ENCODE data around the gene ZNF584.
"Not testable (repeated sequence)": the region's sequence is repeated elsewhere in the genome, so short reads cannot be mapped to it uniquely, and the experiment has no call there.

ZNF584 gene

DNA sequence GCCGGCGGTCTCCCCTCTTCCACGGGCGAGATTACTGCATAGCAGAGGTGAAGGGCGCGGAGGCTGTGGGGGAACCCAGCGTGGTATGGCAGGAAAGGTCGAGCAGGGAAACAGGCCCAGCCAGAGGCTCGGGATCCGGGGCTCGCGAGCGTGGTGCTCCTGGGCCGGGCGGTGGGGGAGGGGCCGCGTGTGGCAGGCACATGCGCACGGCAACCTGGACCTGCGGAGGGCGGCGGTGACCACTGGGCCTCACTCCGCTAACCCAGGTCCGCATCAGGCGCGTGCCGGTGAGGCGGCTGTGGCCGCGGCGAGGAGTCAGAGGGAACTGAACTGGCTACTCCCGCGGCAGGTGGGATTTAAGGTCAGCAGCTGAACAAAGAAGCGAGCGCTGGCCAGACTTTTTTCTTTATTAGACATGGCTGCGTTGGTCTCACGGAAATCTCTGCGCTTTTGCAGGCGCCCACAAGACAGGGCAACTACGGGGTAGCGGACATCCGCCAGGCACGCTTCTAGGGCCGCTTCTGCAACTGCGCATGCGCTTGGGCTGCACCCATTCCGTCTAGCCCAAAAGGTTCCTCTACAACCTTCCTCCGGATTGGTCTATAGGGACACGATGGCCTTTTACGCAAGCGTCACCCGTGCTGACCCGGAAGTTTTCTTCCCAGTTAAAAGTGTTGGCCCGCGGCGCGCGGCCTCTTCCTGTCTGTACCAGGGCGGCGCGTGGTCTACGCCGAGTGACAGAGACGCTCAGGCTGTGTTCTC, 21.7 kb upstream of the ZNF584 start, which contains the start of gene RPS5:
Gene RPS5, plus strand, starts transcription at position 694 of the 762 bp plus-strand sequence. CDS start 869 bp downstream, outside the sequence.
- DNase-seq = peak; percentile 99

DNA sequence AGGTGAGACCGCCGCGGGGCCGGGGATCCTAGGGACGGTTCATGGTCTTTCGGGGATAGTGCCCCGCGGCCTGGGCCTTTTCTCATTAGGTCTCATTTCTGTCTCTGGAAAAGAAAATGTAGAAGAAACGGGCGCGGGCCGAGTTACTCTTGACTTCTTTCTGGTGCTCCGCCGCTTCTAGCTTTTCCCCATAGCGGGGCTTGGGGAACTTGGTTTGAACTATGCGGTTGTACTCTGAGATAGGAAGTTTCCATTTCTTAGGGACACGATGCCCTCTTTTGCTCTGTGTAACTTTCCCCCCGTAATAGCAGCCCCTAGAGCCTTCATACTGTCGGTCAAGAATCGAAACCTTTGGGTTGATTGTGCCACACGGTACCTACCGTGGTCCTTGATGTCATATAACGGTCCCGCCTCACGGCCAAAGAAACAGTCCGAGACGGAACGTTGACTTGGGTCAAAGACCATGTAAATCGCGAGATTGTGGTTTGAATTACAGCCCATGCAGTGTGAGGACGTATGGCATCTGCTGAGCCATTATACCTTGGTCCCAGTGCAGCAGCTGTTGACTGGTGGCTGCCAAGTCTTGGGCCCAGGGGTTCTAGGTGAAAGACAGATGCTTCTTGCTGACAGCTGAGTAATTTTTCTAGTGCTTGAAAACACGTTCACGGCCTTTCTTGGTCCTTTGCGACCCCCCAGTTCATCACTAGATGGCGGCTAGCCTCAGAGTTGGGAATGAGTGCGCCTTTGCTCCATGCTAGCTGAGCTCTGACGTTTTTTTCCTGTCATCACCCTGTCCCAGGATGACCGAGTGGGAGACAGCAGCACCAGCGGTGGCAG, 20.9 kb upstream of the ZNF584 start:
- peak; percentile 15 for DNase-seq

DNA sequence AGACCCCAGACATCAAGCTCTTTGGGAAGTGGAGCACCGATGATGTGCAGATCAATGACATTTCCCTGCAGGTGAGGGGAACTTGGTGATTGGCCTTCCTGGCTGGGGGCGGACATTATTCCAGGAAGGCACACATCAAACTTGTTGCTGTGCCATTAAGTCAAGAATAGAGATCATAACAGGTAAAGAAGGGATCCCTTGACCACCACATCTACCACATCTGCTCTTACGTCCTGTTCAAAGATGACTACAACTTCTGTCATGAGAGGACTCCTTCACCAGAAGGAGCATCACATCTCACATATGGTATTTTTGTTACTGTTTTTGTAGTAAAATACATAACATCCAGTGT, 20.3 kb upstream of the ZNF584 start:
- DNase-seq = no peak

DNA sequence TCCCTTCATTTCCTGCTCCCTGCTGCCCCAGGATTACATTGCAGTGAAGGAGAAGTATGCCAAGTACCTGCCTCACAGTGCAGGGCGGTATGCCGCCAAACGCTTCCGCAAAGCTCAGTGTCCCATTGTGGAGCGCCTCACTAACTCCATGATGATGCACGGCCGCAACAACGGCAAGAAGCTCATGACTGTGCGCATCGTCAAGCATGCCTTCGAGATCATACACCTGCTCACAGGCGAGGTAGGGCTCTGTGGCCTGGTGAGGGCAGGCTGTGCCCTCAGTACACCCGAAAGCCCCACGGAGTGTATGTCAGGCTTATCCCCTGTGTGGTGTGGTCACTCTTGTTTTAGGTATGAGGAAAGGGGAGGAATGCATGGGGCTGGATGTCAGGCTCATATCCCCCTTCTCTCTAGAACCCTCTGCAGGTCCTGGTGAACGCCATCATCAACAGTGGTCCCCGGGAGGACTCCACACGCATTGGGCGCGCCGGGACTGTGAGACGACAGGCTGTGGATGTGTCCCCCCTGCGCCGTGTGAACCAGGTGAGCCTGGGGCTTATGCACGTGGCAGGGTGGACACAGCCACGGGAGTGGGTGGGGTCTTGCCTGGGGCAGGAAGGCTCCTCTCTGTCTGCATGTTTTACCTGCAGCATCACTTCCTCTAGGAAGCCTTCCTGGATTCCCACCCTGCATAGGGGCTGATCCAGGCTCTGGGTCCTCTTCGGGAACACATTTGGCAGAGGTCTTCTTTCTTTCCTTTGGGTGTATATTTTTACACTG, 15.3 kb upstream of the ZNF584 start:
- no peak for DNase-seq

DNA sequence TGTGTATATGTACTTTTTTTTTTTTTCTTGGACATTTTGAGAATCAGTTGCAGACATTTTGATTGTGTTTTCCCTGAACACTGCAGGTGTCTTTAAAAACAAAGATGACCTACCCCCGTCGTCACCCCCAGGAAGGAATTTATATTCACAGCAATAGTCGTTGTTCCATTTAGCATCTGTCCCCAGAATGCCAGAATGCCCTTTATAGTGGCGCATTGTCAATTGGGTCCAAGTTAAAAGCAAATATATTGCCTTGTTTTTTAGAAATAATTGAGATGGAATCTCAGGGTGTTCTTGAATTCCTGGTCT, 14.8 kb upstream of the ZNF584 start:
- DNase-seq = no peak

DNA sequence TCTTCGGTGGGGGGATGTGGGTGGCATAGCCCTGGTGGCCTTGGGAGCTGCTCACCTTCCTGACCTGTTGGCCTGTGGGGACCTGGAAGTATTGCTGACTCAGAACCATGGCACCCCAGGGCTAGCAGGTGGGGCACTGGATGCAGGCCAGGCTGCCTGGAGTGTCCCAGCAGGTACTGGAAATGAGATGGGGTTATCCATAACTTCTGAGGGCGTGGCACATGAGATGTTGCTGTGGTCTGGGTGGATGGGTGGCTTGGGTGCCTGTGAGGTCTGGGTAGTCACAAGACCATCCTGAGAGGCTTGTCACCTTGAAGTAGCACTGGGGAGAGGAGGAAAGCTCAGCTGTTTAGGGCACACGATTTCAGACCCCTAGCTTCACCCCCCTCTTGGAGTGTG, 13.6 kb upstream of the ZNF584 start:
- no peak for DNase-seq

DNA sequence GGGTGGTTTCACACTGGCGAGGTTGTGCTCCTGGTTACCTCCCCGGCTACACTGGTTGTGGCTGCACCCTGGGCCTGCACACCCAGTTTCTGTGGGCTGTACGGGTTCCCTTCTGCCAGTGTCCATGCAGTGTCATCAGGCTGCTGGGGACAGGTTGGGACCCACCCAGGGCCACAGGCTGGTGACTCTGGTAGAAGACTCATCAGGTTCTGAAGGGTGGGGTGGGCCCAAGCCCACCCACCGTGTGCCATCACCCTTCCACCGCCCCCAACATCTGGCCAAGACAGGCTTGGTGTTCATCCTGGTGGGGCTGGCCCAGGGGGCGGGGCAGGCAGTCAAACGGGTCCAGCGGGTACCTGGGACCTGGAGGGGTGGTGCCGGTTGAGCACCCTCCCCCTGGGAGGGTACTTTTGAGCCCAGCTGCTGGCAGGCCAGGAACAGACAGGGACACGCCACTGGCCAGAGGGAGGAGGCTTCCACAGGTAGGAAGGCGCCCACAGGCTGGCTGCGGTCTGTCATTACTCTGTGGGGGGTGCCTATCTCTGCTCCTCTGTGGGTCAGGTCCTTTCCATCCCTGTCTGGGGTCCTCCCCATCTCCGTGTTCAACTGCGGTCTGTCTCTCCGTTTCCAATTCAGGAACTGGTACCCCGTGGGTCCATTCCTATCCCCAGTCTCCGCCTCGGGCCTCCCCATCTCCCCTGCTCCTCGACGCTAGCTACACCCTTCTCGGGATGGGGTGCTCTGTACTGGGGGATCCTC, 13.1 kb upstream of the ZNF584 start, which contains the start of gene RNF225:
Gene RNF225, plus strand, starts transcription at position 437 of the 759 bp plus-strand sequence. CDS start 434 bp downstream, outside the sequence.
- DNase-seq = no peak

DNA sequence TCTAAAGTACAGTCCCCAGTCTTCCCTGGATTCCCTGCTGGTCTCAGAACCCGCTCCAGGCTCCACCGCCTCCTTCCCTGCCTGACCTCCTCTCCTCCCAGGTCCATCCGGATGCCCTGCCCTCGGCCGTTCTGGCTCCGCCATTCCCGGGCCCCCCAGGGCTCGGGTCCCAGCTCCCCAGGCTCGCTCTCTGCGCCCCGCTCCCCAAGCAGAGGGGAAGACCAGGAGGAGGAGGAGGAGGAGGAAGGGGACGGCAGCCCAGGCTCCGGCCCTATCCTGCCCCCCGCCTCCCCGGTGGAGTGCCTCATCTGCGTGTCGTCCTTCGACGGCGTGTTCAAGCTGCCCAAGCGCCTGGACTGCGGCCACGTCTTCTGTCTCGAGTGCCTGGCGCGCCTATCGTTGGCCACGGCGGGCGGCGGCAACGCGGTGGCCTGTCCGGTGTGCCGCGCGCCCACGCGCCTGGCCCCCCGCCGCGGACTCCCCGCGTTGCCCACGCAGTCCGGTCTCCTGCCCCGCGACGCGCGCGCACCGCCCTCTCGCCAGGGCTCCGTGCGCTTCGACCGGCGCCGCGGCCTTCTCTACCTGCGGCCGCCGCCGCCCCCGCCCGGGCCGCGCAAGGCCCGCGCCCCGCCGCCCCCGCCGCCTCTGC, 12.3 kb upstream of the ZNF584 start:
- no peak for DNase-seq

DNA sequence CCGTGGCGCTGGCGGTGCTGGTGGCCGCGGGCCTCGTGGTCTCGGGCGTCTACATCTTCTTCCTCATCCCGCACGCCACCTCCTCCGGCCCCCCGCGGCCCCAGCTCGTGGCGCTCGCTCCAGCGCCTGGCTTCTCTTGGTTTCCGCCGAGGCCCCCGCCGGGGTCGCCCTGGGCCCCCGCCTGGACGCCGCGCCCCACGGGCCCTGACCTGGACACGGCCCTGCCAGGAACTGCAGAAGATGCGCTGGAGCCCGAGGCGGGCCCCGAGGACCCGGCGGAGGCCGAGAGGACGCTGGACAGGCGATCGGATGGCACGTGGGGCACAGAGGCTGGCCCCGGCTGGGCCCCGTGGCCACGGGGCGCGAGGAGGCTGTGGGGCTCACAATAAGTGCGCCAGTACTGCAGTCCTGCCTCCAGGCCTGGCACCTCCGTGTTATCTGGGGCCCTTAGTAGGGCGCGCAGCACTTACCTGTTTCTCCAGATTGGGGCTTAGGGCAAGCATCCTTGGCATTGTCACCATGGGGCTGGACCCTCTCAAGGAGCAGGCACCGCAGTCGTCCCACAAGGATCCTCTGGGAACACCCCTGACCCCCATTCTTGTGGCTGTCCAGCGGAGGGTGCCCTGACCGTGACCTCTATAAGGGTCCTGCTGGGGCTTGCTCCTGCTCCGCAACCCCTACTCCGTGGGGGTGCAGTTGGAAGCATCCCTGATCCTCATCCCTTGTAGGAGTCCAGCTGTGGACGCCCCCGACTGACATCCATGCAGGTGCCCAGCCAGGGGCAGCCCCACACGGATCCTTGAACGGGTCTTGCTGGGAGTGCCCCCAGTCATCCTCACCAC, 11.5 kb upstream of the ZNF584 start:
- no peak for DNase-seq

DNA sequence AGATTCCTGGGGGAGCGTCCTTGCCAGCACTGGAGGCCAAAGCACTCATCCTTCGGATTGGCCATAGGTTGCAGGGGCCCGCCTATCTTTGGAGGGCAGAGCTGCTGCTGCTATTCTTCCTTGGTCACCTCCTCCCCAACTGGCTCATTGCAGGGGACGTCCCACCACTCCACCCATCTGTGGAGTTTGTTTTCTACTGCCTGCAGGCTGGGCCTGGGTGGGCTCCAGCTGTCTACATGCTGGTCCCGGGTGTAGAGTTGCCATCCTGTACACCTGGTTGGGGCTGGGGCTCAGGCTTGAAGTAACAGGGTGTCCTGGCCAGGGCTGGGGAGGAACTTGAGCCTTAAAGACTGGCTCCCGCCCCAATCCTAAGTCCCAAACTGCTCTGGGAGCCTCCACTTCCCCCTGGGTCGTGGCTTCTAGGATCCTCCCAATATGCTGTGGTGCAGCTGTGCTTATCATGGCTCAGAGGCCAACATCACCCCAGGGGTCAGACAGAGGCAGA, 10.9 kb upstream of the ZNF584 start:
- DNase-seq = no peak

DNA sequence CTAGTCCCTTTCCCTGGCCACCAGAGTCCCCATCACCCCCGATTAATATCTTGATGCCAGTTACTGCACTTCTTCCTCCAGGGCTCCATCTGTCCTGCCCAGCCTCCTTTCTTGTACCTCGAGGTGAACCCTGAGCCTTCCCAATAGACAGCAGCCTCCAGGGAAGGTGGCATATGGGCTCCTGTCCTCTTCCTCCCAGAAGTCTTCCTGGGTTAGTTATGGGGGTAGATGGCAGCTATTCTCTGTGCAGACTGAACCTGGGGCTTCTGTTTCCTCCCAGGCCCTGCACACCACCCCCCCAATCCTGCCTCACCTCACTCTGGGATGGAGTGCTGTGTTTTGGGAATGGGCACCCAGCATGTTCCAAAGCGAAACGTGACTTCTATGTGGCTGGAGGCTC, 10.4 kb upstream of the ZNF584 start:
- DNase-seq = no peak

DNA sequence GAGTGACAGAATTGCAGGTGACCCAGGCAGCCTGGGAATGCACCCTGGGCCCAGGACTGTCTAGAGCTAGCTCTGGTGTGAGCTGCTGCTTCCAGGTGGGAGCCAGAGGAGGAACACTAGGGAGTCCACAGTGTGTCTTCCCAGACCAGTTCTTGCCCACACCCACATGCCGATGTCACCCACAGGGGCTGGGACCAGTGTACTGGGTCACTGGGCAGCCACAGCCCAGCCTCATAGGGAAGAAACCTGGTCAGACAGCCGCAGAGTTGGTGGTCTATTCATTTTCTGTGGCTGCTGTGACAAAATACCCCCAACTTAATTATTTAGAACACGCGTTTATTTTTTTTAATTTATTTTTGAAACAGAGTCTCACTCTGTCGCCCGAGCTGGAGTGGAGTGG, 9.9 kb upstream of the ZNF584 start:
- DNase-seq = no peak

DNA sequence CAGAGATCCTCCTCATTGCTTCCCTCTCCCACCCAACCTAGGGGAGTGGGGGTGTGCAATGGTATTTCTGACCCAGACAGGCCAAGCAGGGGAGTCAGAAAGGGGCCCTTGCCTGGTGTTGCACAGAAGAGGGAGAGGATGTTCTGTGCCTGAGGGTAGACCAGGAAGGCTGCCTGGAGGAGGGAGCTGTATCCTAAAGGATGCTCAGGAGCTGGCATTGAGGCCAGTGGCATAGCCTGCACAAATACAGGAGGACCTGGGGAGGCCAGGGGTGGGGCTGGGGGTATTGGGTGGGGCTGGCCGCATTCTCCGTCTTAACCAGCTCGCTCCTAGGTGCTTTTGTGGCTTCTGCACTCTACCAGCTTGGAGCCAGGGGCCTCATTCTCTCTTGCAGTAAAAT, 8.5 kb upstream of the ZNF584 start:
- no peak for DNase-seq

DNA sequence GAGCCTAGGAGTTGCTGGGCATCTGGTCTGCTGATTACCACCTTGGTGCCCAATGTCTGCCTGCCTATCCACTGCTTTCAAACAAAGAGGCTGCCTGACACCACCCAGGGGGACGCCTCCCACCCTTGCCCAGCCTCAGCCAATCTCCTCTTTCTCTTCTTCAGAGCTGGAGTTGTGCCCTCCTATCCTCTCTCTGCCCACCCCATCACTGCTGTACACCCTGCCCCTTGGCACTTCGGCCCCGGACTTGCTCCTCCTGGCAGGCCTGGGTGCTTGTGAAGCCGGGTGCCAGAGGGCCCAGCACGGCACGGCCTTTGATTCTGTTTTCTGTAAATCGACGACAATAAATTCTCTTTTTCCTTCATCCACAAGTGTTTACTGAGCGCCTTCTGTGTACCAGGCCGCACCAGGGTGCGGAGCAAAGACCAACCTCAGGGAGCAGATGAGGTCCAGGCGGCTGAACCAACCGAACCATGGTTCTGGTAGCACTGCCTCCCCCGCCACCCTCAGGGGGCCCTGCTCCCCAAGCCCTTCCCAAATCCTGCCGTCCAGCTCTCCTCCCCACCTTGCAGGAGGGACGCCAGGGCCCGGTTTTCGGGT, 8.0 kb upstream of the ZNF584 start:
- no peak for DNase-seq

DNA sequence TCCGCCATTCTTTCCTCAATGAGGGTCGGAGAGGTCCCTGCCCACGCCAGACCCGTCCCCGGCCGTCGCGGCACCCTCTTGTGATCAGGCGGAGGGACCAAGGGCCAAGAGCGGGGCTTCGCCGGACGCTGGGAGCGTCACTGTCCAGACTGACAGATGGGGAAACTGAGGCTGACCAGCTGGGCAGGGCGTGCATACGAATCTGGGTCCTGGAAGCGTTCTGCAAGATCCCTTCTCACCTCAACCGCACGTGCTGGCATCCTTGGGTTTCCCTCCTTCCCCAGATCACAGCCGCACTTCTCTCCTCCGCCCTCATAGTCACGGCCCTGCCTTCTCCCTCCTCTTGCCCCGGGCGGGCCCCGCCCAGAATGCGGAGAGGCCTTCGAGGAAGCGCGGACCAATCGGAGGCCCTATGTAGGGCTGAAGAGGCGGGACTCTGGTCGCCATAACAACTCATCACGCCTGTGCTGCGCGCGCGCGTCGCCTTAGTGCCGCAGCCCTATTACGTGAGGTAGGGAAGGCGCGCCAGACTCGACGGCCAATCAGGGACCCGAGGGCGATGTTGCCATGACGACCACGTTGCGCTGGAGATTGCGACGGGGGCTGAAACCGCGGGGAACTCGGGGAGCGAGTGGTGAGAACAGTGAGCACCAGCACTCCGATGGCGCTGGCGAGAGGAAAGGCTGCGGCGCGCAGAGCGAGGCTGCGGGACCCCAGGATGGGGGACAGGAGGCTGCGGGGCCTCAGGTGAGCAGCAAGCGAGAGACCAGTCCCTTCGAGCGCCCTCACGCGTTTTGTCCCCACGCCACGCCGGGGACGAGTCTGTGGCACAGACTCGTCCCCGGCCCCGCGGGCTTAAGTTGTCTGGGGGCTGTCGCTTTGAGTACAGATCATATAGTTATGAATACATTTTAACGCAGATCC, 7.3 kb upstream of the ZNF584 start:
- DNase-seq = peak; percentile 100

DNA sequence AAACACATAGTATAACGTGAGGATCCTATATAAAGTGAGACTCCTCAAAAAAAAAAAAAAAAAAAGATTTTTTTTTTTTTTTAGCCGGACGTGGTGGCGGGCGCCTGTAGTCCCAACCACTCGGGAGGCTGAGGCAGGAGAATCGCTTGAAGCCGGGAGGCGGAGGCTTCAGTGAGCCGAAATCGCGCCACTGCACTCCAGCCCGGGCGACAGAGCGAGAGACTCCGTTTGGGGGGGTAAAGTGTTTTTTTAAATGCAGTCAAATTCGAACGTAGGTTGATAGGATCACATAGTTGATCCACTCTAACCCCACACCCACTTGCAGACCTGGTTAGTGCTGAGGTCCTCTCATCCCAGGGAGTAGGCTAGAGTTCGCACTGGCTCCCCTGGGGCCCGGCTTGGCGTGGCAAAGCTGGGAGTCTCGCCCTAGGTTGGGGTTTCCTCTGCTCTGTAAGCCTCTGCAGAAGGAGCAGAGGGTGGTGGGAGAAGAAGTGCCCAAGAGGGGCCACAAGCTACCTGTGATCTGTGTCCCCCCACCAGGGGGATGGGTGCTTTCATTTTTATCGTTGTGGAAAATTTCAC, 6.5 kb upstream of the ZNF584 start:
- no peak for DNase-seq

DNA sequence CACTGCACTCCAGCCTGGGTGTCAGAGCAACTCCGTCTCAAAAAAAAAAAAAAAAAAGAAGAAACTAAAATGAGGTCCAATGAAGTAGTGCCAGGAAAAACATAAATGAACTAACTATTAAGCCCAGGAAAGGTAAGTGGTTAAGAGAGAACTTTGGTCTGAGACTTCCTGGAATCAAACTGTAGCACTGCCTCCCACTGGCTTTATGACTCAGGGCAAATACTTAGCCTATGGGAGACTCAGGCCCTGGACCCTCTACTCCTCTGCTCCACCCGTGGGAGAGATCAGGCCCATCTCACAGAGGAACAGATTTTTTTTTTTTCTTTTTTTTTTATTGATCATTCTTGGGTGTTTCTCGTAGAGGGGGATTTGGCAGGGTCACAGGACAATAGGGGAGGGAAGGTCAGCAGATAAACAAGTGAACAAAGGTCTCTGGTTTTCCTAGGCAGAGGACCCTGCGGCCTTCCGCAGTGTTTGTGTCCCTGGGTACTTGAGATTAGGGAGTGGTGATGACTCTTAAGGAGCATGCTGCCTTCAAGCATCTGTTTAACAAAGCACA, 4.5 kb upstream of the ZNF584 start:
- DNase-seq = not testable (repeated sequence)

DNA sequence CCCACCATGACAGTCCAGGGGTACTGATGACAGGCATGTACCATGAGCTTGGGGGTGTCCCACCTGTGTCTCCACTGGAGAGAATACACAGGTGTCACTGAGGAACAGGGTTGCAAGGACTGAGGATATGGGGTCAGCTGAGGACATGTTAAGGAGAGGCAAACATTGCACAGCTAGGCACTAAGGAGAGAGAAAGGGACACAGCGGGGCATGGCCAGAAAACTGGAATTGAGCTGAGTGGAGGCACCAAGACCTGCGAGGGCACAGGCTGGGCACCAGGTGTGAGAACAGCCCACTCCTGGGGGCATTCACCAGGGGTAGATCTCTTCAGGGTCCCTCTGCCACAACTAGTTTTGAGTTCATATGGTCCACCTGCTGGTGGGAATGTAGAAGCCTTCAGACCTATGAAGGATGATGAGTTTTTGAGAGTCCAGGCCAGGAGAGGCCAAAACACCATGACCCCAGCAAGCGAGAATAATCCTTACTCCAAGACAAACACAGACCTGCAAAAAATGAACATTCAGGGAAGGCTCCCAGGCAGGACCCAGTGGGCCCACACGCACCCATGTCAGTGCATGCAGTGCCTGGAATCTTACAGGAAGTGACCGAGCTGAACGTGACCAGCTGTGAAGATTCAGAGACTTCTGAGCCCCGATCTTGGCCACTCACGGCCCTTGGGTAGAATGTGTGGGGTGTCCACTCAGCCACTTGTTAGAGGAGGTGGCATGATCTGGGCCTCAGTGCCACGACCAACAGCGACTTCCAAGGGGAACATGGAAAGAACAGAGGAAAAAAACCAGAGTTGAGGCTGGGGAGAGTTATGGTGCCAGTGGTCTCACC, 1.4 kb upstream of the ZNF584 start:
- no peak for DNase-seq
